Measurements from ENCODE around the gene DYNC1H1. TPM values are rescaled to one million over a fixed set of nuclear protein-coding genes. Genes with fewer than 3 reads are reported as not detected.

Gene DYNC1H1
- total RNA-seq, 1 experiment from 2014 or later, result 361 TPM

- peak; percentile 79 for DNase-seq (ENCODE audit: low read depth, low spot score)
- ChIA-PET RAD21 (ENCODE audit: low non-redundant PET in 1 of 2, low total read pairs in 2 of 2, uncharacterized antibody in 2 of 2, unreplicated experiment in 2 of 2) (interaction anchor here in 1 of 2 experiments (0.7 kb wide), 1 partner anchor 94 kb away, joined by 3 read pairs; no protein-coding TSS in a partner anchor), POLR2A (interaction anchor here (0.8 to 1.4 kb wide), 2 partner anchors 15 to 52 kb away, joined by 3 read pairs; no protein-coding TSS in a partner anchor), CTCF (interaction anchor here (2.0 kb wide), 1 partner anchor 10 kb away, joined by 13 read pairs; no protein-coding TSS in a partner anchor)
- intact Hi-C loops (cut with micrococcal nuclease), result loop anchor here (1.0 to 2.0 kb wide), 2 partner anchors 9 to 16 kb away; no protein-coding TSS in a partner anchor
- Histone ChIP-seq H3K4me2 (ENCODE audit: low read length) (peak within 1 kb of the TSS; percentile 86), H4K20me1 (ENCODE audit: insufficient read depth) (peaks cover 30% of the 10 kb centered on the region), H3K36me3 (ENCODE audit: control insufficient read depth in 1 of 2, insufficient read depth in 2 of 2, low read length in 2 of 2) (peaks cover 32 to 42% of the 10 kb centered on the region in 2 experiments), H3K4me3 (replicated peaks in 1 of 2; ENCODE audit: low read depth in 1 of 2, low read length in 2 of 2) (peak within 1 kb of the TSS; percentile 70 to 85), H3K27me3 (ENCODE audit: insufficient read depth, low read length) (no peaks in the 10 kb centered on the region), H3K9me2 (ENCODE audit: insufficient read depth) (no peaks in the 10 kb centered on the region), H3K79me2 (ENCODE audit: insufficient read depth, low read length) (peaks cover 52% of the 10 kb centered on the region), H2AFZ (ENCODE audit: low read depth, low read length, poor library complexity, severe bottlenecking) (no peak within 1 kb of the TSS), H3K27ac (ENCODE audit: low read depth, low read length) (peak within 1 kb of the TSS; percentile 93), H3K4me1 (ENCODE audit: control insufficient read depth in 1 of 2, insufficient read depth in 2 of 2, low read length in 2 of 2) (peaks cover 16 to 46% of the 10 kb centered on the region in 2 experiments), H3K9me3 (ENCODE audit: control insufficient read depth in 1 of 2, insufficient read depth in 1 of 2, low read depth in 1 of 2, low read length in 2 of 2) (no peaks in the 10 kb centered on the region), H3K9ac (ENCODE audit: low read length) (peak within 1 kb of the TSS; percentile 89)
- peak; percentile 83 for ATAC-seq
- no TSS peak for BruUV-seq (replicated peaks)
- TF ChIP-seq JUND (IDR thresholded peaks at IDR 0.05) (peak; percentile 38; the same call in 1 of the 2 replicates), ZBTB33 (IDR thresholded peaks at IDR 0.05; ENCODE audit: extremely low read depth, insufficient replicate concordance, low read length) (no peak), POLR2AphosphoS5 (IDR thresholded peaks at IDR 0.05; ENCODE audit: low read depth, low read length) (peak; percentile 100), ZFX (IDR thresholded peaks at IDR 0.05) (peak; percentile 64; the same call in 1 of the 2 replicates), ELF1 (IDR thresholded peaks at IDR 0.05; ENCODE audit: borderline replicate concordance, low read depth) (no peak), ATF3 (IDR thresholded peaks at IDR 0.05) (no peak), TCF7L2 (IDR thresholded peaks at IDR 0.05; ENCODE audit: borderline replicate concordance, extremely low read depth, insufficient read depth, insufficient read length) (peak; percentile 68), EZH2 (IDR thresholded peaks at IDR 0.05) (no peak), FOSL1 (IDR thresholded peaks at IDR 0.05; ENCODE audit: low read depth) (0 out of 2 replicates have a peak, but pooled peaks have one; percentile 2), REST (IDR thresholded peaks at IDR 0.05; ENCODE audit: low read depth) (no peak), SIN3A (IDR thresholded peaks at IDR 0.05; ENCODE audit: low read depth) (peak; percentile 97), SRF (IDR thresholded peaks at IDR 0.05; ENCODE audit: low read depth) (peak; percentile 85), YY1 (IDR thresholded peaks at IDR 0.05; ENCODE audit: extremely low read depth, insufficient replicate concordance, low read depth, low read length) (no peak), RAD21 (IDR thresholded peaks at IDR 0.05; ENCODE audit: low read depth) (no peak), POLR2A (IDR thresholded peaks at IDR 0.05; ENCODE audit: borderline replicate concordance, extremely low read depth, insufficient read depth, insufficient read length) (peak; percentile 99), SP1 (IDR thresholded peaks at IDR 0.05; ENCODE audit: low read depth) (peak; percentile 65; the same call in 1 of the 2 replicates), EGR1 (IDR thresholded peaks at IDR 0.05; ENCODE audit: low read depth) (peak; percentile 96), ZNF274 (IDR thresholded peaks at IDR 0.05; ENCODE audit: low read depth, low read length) (no peak), CBX3 (IDR thresholded peaks at IDR 0.05; ENCODE audit: low read depth) (0 out of 2 replicates have a peak, but pooled peaks have one; percentile 24), EZH2phosphoT487 (IDR thresholded peaks at IDR 0.05; ENCODE audit: borderline replicate concordance) (no peak)
Observed at GRCh38 chr14:102086972-102087761, 122.8 kb downstream of the DYNC1H1 start, which contains the start of gene HSP90AA1. Gene HSP90AA1, minus strand, starts transcription at chr14:102087044. Its CDS starts 666 bp downstream, at chr14:102086378.

Data from HCT116 (cell line).